PC-3 (cell line): ENCODE data around the gene PTPRN2.

ENCODE experiments used
- EZH2 ChIP-seq: fragments of 300-600 bp; sonication (generic); IDR thresholded peaks from one replicate; pipeline ENCODE4 v1.6.1; 2017; ENCODE audit warnings: antibody characterized with exemption, mild to moderate bottlenecking, low read length; ENCODE audit not compliant: unreplicated experiment
- TF ChIP-seq, protein P1 (sequence below): fragments of 300-600 bp; sonication (generic); conservative IDR thresholded peaks from 2 replicates; pipeline ENCODE4 v1.5.1; 2017; ENCODE audit warnings: antibody characterized with exemption, low read depth, mild to moderate bottlenecking, low read length

DNA sequence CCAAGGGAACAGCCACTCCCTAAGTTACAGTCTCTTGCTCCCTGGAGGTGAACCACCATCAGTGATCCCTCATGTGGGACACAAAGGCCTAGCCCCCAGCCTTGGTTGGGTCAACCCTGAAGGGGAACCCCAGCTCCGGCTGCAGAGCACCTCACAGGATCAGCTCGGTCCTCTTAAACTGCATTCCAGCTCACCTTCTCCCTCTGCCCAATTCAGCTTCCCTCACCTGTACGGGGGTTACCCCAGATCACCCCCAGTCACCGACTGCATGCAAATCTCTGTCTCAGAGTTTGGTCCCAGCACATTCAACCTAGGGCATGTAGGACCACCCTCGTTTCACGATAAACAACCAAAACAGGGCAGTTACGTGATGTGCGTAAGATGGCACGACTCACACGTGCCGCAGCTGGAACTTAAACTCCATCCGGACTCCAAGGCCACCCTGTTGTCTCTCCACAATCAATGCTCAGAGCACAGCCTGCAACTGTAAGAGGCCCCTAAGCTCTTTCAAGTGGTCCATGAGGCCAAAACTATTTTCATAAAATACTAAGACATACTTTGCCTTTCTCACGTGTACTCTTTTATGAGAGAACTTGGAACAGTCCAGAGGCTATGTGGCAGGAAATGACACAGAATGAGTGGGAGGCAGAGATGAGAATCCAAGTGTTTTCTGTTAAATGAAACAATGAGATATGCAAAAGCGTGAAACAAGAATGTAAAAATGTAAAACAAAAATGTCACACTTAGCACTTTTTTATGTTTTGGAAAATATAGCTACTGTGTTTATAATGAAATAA lies 285.2 kb downstream of the PTPRN2 start:
- TF ChIP-seq, protein P1, sequence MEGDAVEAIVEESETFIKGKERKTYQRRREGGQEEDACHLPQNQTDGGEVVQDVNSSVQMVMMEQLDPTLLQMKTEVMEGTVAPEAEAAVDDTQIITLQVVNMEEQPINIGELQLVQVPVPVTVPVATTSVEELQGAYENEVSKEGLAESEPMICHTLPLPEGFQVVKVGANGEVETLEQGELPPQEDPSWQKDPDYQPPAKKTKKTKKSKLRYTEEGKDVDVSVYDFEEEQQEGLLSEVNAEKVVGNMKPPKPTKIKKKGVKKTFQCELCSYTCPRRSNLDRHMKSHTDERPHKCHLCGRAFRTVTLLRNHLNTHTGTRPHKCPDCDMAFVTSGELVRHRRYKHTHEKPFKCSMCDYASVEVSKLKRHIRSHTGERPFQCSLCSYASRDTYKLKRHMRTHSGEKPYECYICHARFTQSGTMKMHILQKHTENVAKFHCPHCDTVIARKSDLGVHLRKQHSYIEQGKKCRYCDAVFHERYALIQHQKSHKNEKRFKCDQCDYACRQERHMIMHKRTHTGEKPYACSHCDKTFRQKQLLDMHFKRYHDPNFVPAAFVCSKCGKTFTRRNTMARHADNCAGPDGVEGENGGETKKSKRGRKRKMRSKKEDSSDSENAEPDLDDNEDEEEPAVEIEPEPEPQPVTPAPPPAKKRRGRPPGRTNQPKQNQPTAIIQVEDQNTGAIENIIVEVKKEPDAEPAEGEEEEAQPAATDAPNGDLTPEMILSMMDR, result no peak
- TF ChIP-seq EZH2, result no peak
